Thyroid gland (tissue), 4 donors: ENCODE results near the gene BHLHA9. TPM values are rescaled to one million over a fixed set of nuclear protein-coding genes. Genes with fewer than 3 reads are reported as not detected.

Experiments
- DNase-seq, 2 donors: peaks; one replicate each; pipeline ENCODE4 v3.0.0-alpha.2; 2019
- H3K27ac ChIP-seq, 3 donors: fragments of 200-600 bp; sonication (generic); 1 replicate in 2 of 3; 2 replicates in 1 of 3; pipeline ENCODE4 v1.5.1; 2016 to 2019; ENCODE audit warnings: mild to moderate bottlenecking in 1 of 3, moderate library complexity in 1 of 3
- H3K27me3 ChIP-seq: fragments of 200-600 bp; sonication (generic); one replicate; pipeline ENCODE4 v1.5.1; 2019
- H3K36me3 ChIP-seq, 2 donors: fragments of 200-600 bp; sonication (generic); one replicate each; pipeline ENCODE4 v1.5.1; 2016 to 2019
- H3K4me1 ChIP-seq, 2 donors: fragments of 200-600 bp; sonication (generic); one replicate each; pipeline ENCODE4 v1.5.1; 2017 to 2019
- H3K4me3 ChIP-seq, 3 donors: fragments of 200-600 bp; sonication (generic); replicated peaks in 1 of 3; 1 replicate in 2 of 3; 2 replicates in 1 of 3; pipeline ENCODE4 v1.5.1; 2016; ENCODE audit warnings: mild to moderate bottlenecking in 1 of 3
- H3K9me3 ChIP-seq: fragments of 200-600 bp; sonication (generic); one replicate; pipeline ENCODE4 v1.5.1; 2017
- CTCF ChIP-seq, 6 experiments: fragments of 200-600 bp in 3 of 6; fragments of 450-650 bp in 3 of 6; sonication (generic) in 3 of 6; IDR thresholded peaks; one replicate each; pipeline ENCODE4 v1.5.1; 2016 to 2019; ENCODE audit warnings: antibody characterized with exemption in 6 of 6, mild to moderate bottlenecking in 2 of 6, inconsistent platforms in 1 of 6, moderate library complexity in 1 of 6
- POLR2A ChIP-seq, 2 donors: fragments of 450-650 bp; IDR thresholded peaks; one replicate each; pipeline ENCODE4 v1.6.1; 2017; ENCODE audit warnings: antibody characterized with exemption in 2 of 2, mild to moderate bottlenecking in 2 of 2, moderate library complexity in 1 of 2
- WGBS, 2 donors: methylation state at CpG; one replicate each; pipeline ENCODE4 v1.1.5; 2017; 5-methylcytosine and 5-hydroxymethylcytosine counted together
- intact Hi-C: fragments of 100-400 bp; cut with DNase I; formaldehyde crosslinking; loops from one replicate; pipeline ENCODE4 v1.15.1; 2023
- total RNA-seq, 4 donors: library from RNA; depleted of rRNA; stranded (reverse); fragments of >200 nt; gene quantifications; one replicate each; pipeline ENCODE4 v1.2.3, GENCODE V29; 2016

The BHLHA9 gene
- total RNA-seq, 4 donors from 2014 or later: not detected

GRCh38 chr17:1315409-1315808 is 45.2 kb downstream of the BHLHA9 start:
- 71 to 75% methylated on average over 7 to 9 of the region's 10 CpGs for WGBS, 2 donors
- intact Hi-C loops: no loop called here
- Histone ChIP-seq H3K36me3 (no peaks in the 10 kb centered on the region), H3K4me3 (no peak overlapping the region), H3K4me1 (no peaks in the 10 kb centered on the region), H3K27me3 (no peaks in the 10 kb centered on the region), H3K27ac (no peak overlapping the region), H3K9me3 (no peaks in the 10 kb centered on the region)
- DNase-seq: no peak
- TF ChIP-seq CTCF (IDR thresholded peaks at IDR 0.05) (no peak), POLR2A (IDR thresholded peaks at IDR 0.05) (no peak)

GRCh38 chr17:1315891-1316403 is 45.7 kb downstream of the BHLHA9 start:
- intact Hi-C loops: no loop called here
- TF ChIP-seq CTCF (IDR thresholded peaks at IDR 0.05) (no peak), POLR2A (IDR thresholded peaks at IDR 0.05) (no peak)
- Histone ChIP-seq H3K4me3 (no peak overlapping the region), H3K36me3 (no peaks in the 10 kb centered on the region), H3K27me3 (no peaks in the 10 kb centered on the region), H3K4me1 (no peaks in the 10 kb centered on the region), H3K27ac (no peak overlapping the region), H3K9me3 (no peaks in the 10 kb centered on the region)
- DNase-seq: no peak
- WGBS, 2 donors: 32 to 40% methylated on average over 10 of the region's 10 CpGs

Other genes starting within 250 kb of the BHLHA9 start
- gene ABR, start 90.5 kb upstream of the BHLHA9 start, total RNA-seq: 10 to 100 TPM; 23.7 to 33.7 (median 31.5) TPM
- gene TRARG1, start 9.2 kb downstream of the BHLHA9 start, total RNA-seq: 1 to 10 TPM in 3 of 4 donors, under 1 TPM in 1; 0.11 to 1.5 (median 1.0) TPM
- 1,000 to 10,000 TPM in 1 of 4 donors, 100 to 1,000 TPM in 3; 553 to 1,135 (median 724) TPM for gene YWHAE, start 129.8 kb downstream of the BHLHA9 start, total RNA-seq
- 100 to 1,000 TPM in 2 of 4 donors, 10 to 100 TPM in 2; 89.6 to 140 (median 98.7) TPM for gene CRK, start 185.8 kb downstream of the BHLHA9 start, total RNA-seq
- 100 to 1,000 TPM; 103 to 145 (median 121) TPM for gene MYO1C, start 222.2 kb downstream of the BHLHA9 start, total RNA-seq
- 100 to 1,000 TPM; 124 to 285 (median 158) TPM for gene INPP5K, start 246.2 kb downstream of the BHLHA9 start, total RNA-seq